HG02852 (cell line): ENCODE results near the gene SAXO2.
"Not testable (repeated sequence)": the region's sequence is repeated elsewhere in the genome, so short reads cannot be mapped to it uniquely, and the experiment has no call there.

Source experiments
- ATAC-seq: cut with Tn5 transposase; IDR thresholded peaks from one replicate; pipeline ENCODE4 v1.9.1; 2021; ENCODE audit warnings: mild to moderate bottlenecking, moderate library complexity; ENCODE audit not compliant: unreplicated experiment

Gene SAXO2

GRCh38 chr15:82286475-82286874 is 23.9 kb downstream of the SAXO2 start:
- peak; percentile 88 for ATAC-seq

GRCh38 chr15:82288202-82288601 is 25.6 kb downstream of the SAXO2 start:
- ATAC-seq: not testable (repeated sequence)

DNA sequence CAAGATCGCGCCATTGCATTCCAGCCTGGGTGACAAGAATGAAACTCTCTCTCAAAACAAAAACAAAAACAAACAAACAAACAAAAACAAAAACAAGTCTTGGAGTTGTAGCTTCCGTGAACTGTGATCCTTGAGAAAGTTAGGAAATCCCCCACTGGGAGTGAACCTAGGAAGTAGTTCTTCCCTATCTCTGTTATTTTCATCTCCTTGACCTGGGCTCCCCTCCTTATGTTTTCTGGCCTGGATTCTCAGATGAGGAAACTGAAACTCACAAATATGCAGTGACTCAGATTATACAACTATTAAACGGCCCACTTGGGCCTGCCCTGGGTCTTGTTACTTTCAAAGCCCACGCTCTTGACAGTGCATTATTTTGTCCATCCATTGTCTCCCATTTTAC is 29.7 kb downstream of the SAXO2 start:
- ATAC-seq: no peak

DNA sequence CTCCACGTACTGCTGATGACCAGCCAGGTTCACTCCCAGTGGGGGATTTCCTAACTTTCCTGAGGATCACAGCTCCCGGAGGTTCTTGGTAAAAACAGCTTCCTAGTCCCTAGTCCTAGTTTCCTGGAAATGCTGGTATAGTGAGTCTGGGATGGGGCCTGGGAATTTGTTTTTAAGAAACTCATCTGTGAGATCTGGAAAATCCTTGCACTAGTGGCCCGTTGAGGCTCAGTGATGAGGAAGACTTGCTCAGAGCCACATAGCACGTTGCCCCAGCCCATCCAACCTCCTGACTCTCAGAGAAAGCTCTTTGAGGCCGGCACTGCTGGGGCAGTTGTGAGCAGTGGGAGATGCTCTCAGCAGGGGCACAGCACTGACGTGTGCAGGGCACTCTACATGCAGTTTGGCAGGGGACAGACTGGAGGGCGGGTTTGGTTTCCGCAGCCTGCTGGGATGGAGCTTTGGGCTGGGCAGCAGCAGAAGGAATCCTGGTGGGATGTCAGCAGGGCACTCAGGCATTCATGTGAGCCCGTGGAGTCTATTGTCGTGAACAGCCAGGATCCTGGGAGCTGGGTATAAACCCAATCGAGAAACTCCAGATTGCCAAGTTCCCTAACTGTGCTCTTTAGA is 31.6 kb downstream of the SAXO2 start:
- no peak for ATAC-seq

DNA sequence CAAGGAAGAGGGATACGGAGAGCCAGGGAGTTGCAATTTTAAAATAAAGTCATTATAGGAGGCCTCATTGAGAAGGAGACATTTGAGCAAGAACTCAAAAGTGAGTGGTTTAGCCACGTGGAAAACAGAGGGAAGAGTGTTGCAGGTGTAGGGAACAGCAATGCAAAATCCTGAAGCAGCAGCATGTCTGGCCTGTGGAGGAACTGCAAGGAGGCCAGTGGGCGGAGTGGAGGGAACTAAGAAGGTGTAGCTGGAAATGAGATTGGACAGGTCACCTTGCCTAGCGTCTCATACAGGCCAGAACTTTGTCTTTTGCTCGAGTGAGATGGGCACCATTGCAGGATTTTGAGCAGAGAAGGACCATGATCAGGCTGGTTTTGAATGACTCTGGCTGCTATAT is 34.9 kb downstream of the SAXO2 start:
- no peak for ATAC-seq

DNA sequence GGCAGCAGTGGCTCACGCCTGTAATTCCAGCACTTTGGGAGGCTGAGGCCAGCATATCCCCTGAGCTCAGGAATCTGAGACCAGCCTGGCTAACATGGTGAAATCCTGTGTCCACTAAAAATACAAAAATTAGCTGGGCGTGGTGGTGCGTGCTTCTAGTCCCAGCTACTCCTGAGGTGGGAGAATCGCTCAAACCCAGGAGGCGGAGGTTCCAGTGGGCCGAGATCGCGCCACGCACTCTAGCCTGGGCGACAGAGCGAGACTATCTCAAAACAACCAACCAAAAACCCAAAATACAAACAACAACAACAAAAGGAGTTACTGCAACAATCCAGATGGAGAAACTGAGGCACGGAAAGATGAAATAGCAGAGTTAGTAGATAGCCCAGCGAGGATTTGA is 35.4 kb downstream of the SAXO2 start:
- no peak for ATAC-seq

GRCh38 chr15:82298520-82298919 is 35.9 kb downstream of the SAXO2 start:
- ATAC-seq: no peak

- not testable (repeated sequence) for ATAC-seq
These were observed 36.9 kb downstream of the SAXO2 start for GRCh38 chr15:82299511-82299914.

DNA sequence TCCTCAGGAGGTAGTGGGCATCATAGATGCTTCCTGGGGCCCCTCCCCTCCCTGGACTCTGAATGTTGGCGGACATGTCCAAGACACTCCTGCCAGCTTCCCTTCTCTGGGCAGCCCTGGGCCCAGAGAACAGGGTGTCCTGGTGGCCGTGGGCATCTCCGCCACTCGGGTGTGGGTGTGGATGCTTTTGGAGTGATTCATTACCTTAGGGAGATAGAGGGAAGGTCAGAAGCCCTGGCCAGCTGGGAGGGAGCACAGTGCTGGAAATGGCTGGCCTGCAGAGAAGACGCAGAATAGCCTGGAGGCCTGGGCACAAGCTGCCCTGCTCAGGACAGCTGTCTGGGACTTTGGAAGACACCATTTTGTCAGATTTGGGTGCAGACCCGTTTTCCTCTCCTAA is 37.7 kb downstream of the SAXO2 start:
- not testable (repeated sequence) for ATAC-seq

DNA sequence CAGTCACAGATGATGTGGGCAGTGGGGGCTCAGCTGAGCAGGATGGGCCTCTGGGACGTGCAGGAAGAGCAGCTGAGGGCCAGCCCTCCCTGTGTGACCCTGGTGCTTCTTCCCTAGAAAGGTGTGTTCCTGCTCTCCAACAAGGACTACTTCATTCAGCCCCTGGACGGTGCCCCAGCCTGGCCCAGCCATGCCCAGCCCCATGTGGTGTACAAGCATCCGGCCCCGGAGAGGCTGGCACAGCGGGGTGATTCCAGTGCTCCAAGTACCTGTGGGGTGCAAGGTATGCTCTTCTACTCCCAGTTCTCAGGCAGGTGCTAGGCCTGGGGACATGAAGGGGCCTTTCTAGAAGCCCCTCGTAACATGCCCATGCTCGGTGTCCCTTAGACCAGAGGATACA is 38.3 kb downstream of the SAXO2 start:
- no peak for ATAC-seq

GRCh38 chr15:82301296-82302016 is 38.8 kb downstream of the SAXO2 start:
- no peak for ATAC-seq

- ATAC-seq: no peak
These were observed 41.5 kb downstream of the SAXO2 start for GRCh38 chr15:82303956-82304777.

DNA sequence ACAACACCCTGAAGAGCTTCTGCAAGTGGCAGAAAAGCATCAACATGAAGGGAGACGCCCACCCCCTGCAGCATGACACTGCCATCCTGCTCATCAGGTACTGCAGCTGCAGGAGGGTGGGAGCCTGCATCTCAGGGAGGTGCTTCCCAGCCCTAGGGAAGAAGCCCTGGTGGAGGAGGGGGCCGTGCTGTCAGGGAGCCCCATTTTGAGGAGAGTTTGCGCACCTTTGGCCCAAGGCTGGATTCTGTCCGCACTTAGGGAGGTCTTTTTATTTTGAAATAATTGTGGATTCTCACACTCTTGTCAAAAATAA is 42.1 kb downstream of the SAXO2 start:
- no peak for ATAC-seq

- ATAC-seq: no peak
These were observed 43.0 kb downstream of the SAXO2 start for GRCh38 chr15:82305621-82306048.

- ATAC-seq: no peak
These were observed 44.4 kb downstream of the SAXO2 start for GRCh38 chr15:82306791-82307713.

DNA sequence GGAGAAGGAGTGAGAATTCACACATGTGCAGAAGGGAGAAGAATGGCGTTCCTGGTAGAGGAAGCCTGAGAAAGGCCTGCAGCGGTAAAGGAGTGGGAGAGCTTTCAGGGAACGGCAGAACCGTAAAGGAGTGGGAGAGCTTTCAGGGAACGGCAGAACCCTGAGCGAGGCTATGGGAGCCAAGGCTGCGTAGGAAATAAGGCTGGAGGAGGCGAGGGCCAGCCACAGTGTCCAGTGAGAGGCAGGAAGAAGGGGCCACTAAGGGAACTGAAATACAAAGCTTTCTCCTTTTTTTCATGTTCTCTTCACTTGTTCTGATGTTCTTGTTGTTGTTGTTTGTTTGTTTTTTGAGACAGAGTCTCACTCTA is 45.1 kb downstream of the SAXO2 start:
- ATAC-seq: no peak

GRCh38 chr15:82309802-82310201 is 47.2 kb downstream of the SAXO2 start:
- no peak for ATAC-seq

- ATAC-seq: not testable (repeated sequence)
These were observed 48.7 kb downstream of the SAXO2 start for GRCh38 chr15:82311321-82311720.

DNA sequence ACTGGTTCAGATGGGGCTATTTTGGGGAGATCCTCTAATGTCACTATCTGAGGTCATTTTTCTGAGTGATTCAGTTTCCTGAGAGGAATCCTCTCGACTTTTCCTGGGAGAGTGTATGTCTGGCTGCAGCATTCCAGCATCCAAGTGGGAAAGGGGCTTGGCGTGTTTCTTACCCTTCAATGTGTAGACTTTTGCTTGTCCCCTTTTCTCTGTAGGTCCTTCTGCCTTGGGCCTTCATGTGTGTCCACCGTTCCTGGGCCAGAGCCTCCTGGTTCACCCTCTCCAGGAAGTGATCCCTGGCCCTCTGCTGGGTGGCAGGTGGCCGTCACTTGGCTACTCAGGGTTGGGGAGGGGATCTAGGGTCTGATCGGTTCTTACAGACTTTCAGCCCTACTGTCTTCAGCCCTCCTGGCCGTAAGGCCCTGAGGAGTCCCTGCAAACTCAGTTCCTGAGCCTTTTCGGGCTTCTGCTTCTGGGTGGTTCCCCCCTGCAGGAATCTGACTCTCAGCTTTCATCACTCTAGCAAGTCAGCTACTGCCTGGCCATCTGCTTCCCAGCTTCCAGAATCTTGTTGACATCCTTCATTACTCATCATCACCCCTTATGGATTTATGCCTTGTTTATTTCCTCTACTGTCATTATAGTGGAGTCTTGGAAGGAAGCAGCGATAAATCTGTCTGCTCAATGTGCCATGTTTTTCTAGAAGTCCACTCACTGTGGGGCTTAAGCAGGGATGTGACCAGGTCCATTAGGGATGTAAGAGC is 50.1 kb downstream of the SAXO2 start:
- no peak for ATAC-seq

DNA sequence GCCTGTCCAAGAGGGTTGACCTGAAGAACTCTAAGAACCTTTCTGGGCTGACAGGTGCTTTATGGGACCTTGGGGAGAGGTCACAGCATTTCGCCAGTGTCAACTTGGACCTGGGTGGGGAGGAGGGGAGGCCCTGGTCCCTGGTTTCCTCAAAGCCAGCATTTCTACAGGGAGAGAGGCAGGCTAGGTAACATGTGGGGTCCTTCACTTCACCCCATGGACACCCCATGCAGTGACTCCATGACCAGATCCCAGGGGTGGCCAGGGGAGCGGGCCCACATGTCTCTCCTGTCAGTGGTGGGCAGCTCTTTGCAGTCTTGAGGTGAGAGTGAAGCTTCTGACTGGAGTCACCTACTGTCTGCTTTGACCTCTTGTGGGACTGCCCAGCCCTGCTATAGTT is 50.8 kb downstream of the SAXO2 start:
- no peak for ATAC-seq
